ENCODE results near the gene LIX1.

The LIX1 gene

GRCh38 chr5:97162045-97162444 lies 19.6 kb upstream of the LIX1 start:
- H3K4me3 ChIP-seq (ENCODE audit: low read depth, low read length) = no peak overlapping the region
- TF ChIP-seq CTCF (conservative IDR thresholded peaks at IDR 0.05; ENCODE audit: low read depth, low read length) = peak; percentile 94

GRCh38 chr5:97157689-97158088 lies 15.3 kb upstream of the LIX1 start:
- H3K4me3 ChIP-seq (ENCODE audit: low read depth, low read length) = no peak overlapping the region
- TF ChIP-seq CTCF (conservative IDR thresholded peaks at IDR 0.05; ENCODE audit: low read depth, low read length) = no peak
- no peak for DNase-seq (ENCODE audit: low read depth)

More at GRCh38 chr5:97162045-97162444, 19.6 kb upstream of the LIX1 start:
- DNase-seq (ENCODE audit: low read depth) = peak; percentile 91

- TF ChIP-seq CTCF (conservative IDR thresholded peaks at IDR 0.05; ENCODE audit: low read depth, low read length) = no peak
- H3K4me3 ChIP-seq (ENCODE audit: low read depth, low read length) = no peak overlapping the region
- no peak for DNase-seq (ENCODE audit: low read depth)
Measured at GRCh38 chr5:97151370-97151769, 9.0 kb upstream of the LIX1 start.

GRCh38 chr5:97150401-97150800 lies 8.0 kb upstream of the LIX1 start:
- H3K4me3 ChIP-seq (ENCODE audit: low read depth, low read length) = no peak overlapping the region
- TF ChIP-seq CTCF (conservative IDR thresholded peaks at IDR 0.05; ENCODE audit: low read depth, low read length) = no peak

GRCh38 chr5:97149709-97150108 lies 7.3 kb upstream of the LIX1 start:
- H3K4me3 ChIP-seq (ENCODE audit: low read depth, low read length) = no peak overlapping the region
- no peak for TF ChIP-seq CTCF (conservative IDR thresholded peaks at IDR 0.05; ENCODE audit: low read depth, low read length)
- no peak for DNase-seq (ENCODE audit: low read depth)

More at GRCh38 chr5:97150401-97150800, 8.0 kb upstream of the LIX1 start:
- no peak for DNase-seq (ENCODE audit: low read depth)

GRCh38 chr5:97148288-97148687 lies 5.9 kb upstream of the LIX1 start:
- no peak for TF ChIP-seq CTCF (conservative IDR thresholded peaks at IDR 0.05; ENCODE audit: low read depth, low read length)
- no peak overlapping the region for H3K4me3 ChIP-seq (ENCODE audit: low read depth, low read length)
- DNase-seq (ENCODE audit: low read depth) = no peak

GRCh38 chr5:97143704-97144103 lies 1.3 kb upstream of the LIX1 start:
- DNase-seq (ENCODE audit: low read depth) = no peak
- no peak overlapping the region for H3K4me3 ChIP-seq (ENCODE audit: low read depth, low read length)
- TF ChIP-seq CTCF (conservative IDR thresholded peaks at IDR 0.05; ENCODE audit: low read depth, low read length) = no peak
